Urinary bladder (tissue), 4 donors: ENCODE results near the gene TSPAN4. TPM values are rescaled to one million over a fixed set of nuclear protein-coding genes. Genes with fewer than 3 reads are reported as not detected.

Experiments used
- DNase-seq: peaks from one replicate; pipeline ENCODE4 v3.0.0-alpha.2; 2015; ENCODE audit errors: extremely low spot score
- H3K27ac ChIP-seq: one replicate; pipeline ENCODE4 v1.5.1; 2013; ENCODE audit warnings: low read depth, mild to moderate bottlenecking, moderate library complexity
- H3K36me3 ChIP-seq: one replicate; pipeline ENCODE4 v1.6.1; 2013; ENCODE audit warnings: mild to moderate bottlenecking, moderate library complexity; ENCODE audit not compliant: insufficient read depth
- H3K4me1 ChIP-seq: one replicate; pipeline ENCODE4 v1.6.1; 2013; ENCODE audit warnings: mild to moderate bottlenecking, moderate library complexity; ENCODE audit not compliant: insufficient read depth
- H3K4me3 ChIP-seq: one replicate; pipeline ENCODE4 v1.5.1; 2013; ENCODE audit warnings: low read depth, low read length
- WGBS: extraction: QIAGEN DNeasy Blood & Tissue Kit; methylation state at CpG from one replicate; pipeline ENCODE4 v1.1.7; 2013; 5-methylcytosine and 5-hydroxymethylcytosine counted together
- polyA plus RNA-seq: library from polyadenylated mRNA; stranded (reverse); fragments of 200-250 nt; gene quantifications from one replicate; pipeline ENCODE4 v1.2.3, GENCODE V29; 2013
- total RNA-seq: library from RNA; depleted of rRNA; stranded (reverse); fragments of >200 nt; gene quantifications from one replicate; pipeline ENCODE4 v1.2.3, GENCODE V29; 2014
- donor health status: healthy with polysubstance abuse.
- donor health status: healthy.

TSPAN4 gene
- total and polyA plus RNA-seq, 2 donors: 39.4 to 144 TPM

- Histone ChIP-seq H3K4me3 (no peak overlapping the region), H3K36me3 (no peaks in the 10 kb centered on the region), H3K4me1 (no peaks in the 10 kb centered on the region), H3K27ac (no peak overlapping the region)
- WGBS: 92% methylated on average over 14 of the region's 14 CpGs
- DNase-seq: no peak
Observed at GRCh38 chr11:861105-861479, 18.4 kb downstream of the TSPAN4 start.

- Histone ChIP-seq H3K4me3 (no peak overlapping the region), H3K4me1 (no peaks in the 10 kb centered on the region), H3K27ac (no peak overlapping the region), H3K36me3 (no peaks in the 10 kb centered on the region)
- 45% methylated on average over 20 of the region's 20 CpGs for WGBS
- no peak for DNase-seq
Observed at GRCh38 chr11:862081-862661, 19.5 kb downstream of the TSPAN4 start.

GRCh38 chr11:862696-863022, 20.0 kb downstream of the TSPAN4 start:
- H3K4me3 ChIP-seq: no peak overlapping the region
- H3K4me1 ChIP-seq: no peaks in the 10 kb centered on the region
- 67% methylated on average over 12 of the region's 12 CpGs for WGBS
- no peak overlapping the region for H3K27ac ChIP-seq
- DNase-seq: no peak
- H3K36me3 ChIP-seq: no peaks in the 10 kb centered on the region

- Histone ChIP-seq H3K36me3 (no peaks in the 10 kb centered on the region), H3K4me1 (no peaks in the 10 kb centered on the region), H3K4me3 (no peak overlapping the region), H3K27ac (no peak overlapping the region)
- no peak for DNase-seq
- WGBS: 76% methylated on average over 24 of the region's 24 CpGs
Observed at GRCh38 chr11:863023-863909, 20.6 kb downstream of the TSPAN4 start.

GRCh38 chr11:863910-864827, 21.5 kb downstream of the TSPAN4 start:
- Histone ChIP-seq H3K4me3 (no peak overlapping the region), H3K4me1 (no peaks in the 10 kb centered on the region), H3K27ac (no peak overlapping the region), H3K36me3 (no peaks in the 10 kb centered on the region)
- 92% methylated on average over 31 of the region's 31 CpGs for WGBS
- DNase-seq: no peak

- Histone ChIP-seq H3K4me1 (no peaks in the 10 kb centered on the region), H3K4me3 (no peak overlapping the region), H3K27ac (no peak overlapping the region), H3K36me3 (no peaks in the 10 kb centered on the region)
- no peak for DNase-seq
- WGBS: 86% methylated on average over 10 of the region's 11 CpGs
Observed at GRCh38 chr11:864898-865297, 22.2 kb downstream of the TSPAN4 start.

- Histone ChIP-seq H3K4me1 (no peaks in the 10 kb centered on the region), H3K36me3 (no peaks in the 10 kb centered on the region)
- WGBS: 81% methylated on average over 41 of the region's 41 CpGs
Observed at GRCh38 chr11:865462-866430, 23.1 kb downstream of the TSPAN4 start.

GRCh38 chr11:866481-866880, 23.8 kb downstream of the TSPAN4 start:
- H3K36me3 ChIP-seq: no peaks in the 10 kb centered on the region

More at GRCh38 chr11:865462-866430, 23.1 kb downstream of the TSPAN4 start:
- H3K4me3 ChIP-seq: no peak overlapping the region
- H3K27ac ChIP-seq: no peak overlapping the region
- DNase-seq: no peak

GRCh38 chr11:867856-868358, 25.3 kb downstream of the TSPAN4 start:
- Histone ChIP-seq H3K36me3 (no peaks in the 10 kb centered on the region), H3K27ac (no peak overlapping the region), H3K4me3 (no peak overlapping the region), H3K4me1 (no peaks in the 10 kb centered on the region)
- 88% methylated on average over 8 of the region's 8 CpGs for WGBS
- DNase-seq: no peak

More at GRCh38 chr11:866481-866880, 23.8 kb downstream of the TSPAN4 start:
- Histone ChIP-seq H3K27ac (no peak overlapping the region), H3K4me3 (no peak overlapping the region), H3K4me1 (no peaks in the 10 kb centered on the region)
- WGBS: 86% methylated on average over 14 of the region's 14 CpGs
- no peak for DNase-seq

- 87% methylated on average over 17 of the region's 17 CpGs for WGBS
- Histone ChIP-seq H3K27ac (no peak overlapping the region), H3K4me1 (no peaks in the 10 kb centered on the region), H3K4me3 (no peak overlapping the region), H3K36me3 (no peaks in the 10 kb centered on the region)
- no peak for DNase-seq
Observed at GRCh38 chr11:868394-868793, 25.7 kb downstream of the TSPAN4 start.

- no peak overlapping the region for H3K4me3 ChIP-seq
- H3K4me1 ChIP-seq: no peaks in the 10 kb centered on the region
- H3K36me3 ChIP-seq: no peaks in the 10 kb centered on the region
- DNase-seq: no peak
- 87% methylated on average over 12 of the region's 12 CpGs for WGBS
- H3K27ac ChIP-seq: no peak overlapping the region
Observed at GRCh38 chr11:868802-869201, 26.1 kb downstream of the TSPAN4 start.

GRCh38 chr11:869399-870126, 26.9 kb downstream of the TSPAN4 start:
- no peak overlapping the region for H3K27ac ChIP-seq
- 85% methylated on average over 25 of the region's 25 CpGs for WGBS
- H3K36me3 ChIP-seq: no peaks in the 10 kb centered on the region
- H3K4me3 ChIP-seq: no peak overlapping the region
- DNase-seq: no peak
- H3K4me1 ChIP-seq: no peaks in the 10 kb centered on the region
